WTC11 (cell line): Measurements from ENCODE around the gene PCNX3. TPM values are rescaled to one million over a fixed set of nuclear protein-coding genes. Genes with fewer than 3 reads are reported as not detected.

Source experiments
- ATAC-seq: fragments of 200-7000 bp; cut with Tn5 transposase; 2 replicates; pipeline ENCODE4 v1.10.0; 2021; ENCODE audit warnings: mild to moderate bottlenecking, moderate library complexity
- CTCF ChIA-PET: fragments of 300-600 bp; sonication (Branson Sonifier 250); formaldehyde crosslinking; loops from one replicate; lab custom pipeline; 2021; ENCODE audit warnings: antibody characterized with exemption; lab: Charles Lee
- POLR2A ChIA-PET: fragments of 350-600 bp; sonication (Branson Sonifier 250); formaldehyde crosslinking; loops from one replicate; lab custom pipeline; 2021; ENCODE audit warnings: antibody characterized with exemption; lab: Charles Lee
- DNase-seq: peaks from one replicate; pipeline ENCODE4 v3.0.0; 2021; ENCODE audit warnings: low spot score
- H3K27ac Mint-ChIP-seq: 2 replicates; pipeline ENCODE4 v1.8.0; 2021; ENCODE audit warnings: mixed read lengths
- H3K27me3 Mint-ChIP-seq: 2 replicates; pipeline ENCODE4 v1.8.0; 2021; ENCODE audit warnings: low read depth, mild to moderate bottlenecking, moderate library complexity, mixed read lengths
- H3K36me3 Mint-ChIP-seq: 2 replicates; pipeline ENCODE4 v1.8.0; 2021; ENCODE audit warnings: mixed read lengths
- H3K4me1 Mint-ChIP-seq: 2 replicates; pipeline ENCODE4 v1.8.0; 2022; ENCODE audit warnings: mixed read lengths
- H3K4me3 Mint-ChIP-seq: 2 replicates; pipeline ENCODE4 v1.8.0; 2021; ENCODE audit warnings: mild to moderate bottlenecking, moderate library complexity, mixed read lengths
- H3K9me3 Mint-ChIP-seq: 2 replicates; pipeline ENCODE4 v1.8.0; 2021; ENCODE audit warnings: mixed read lengths
- AR ChIP-seq: fragments of 250-450 bp; sonication (Bioruptor Pico); IDR thresholded peaks from 2 replicates; pipeline ENCODE4 v1.9.0; 2021; ENCODE audit warnings: mild to moderate bottlenecking
- ATF1 ChIP-seq: sonication (generic); formaldehyde crosslinking; IDR thresholded peaks from 2 replicates; pipeline ENCODE4 v1.8.1; 2023; ENCODE audit warnings: mild to moderate bottlenecking, moderate library complexity, missing genetic modification reagents
- ATF2 ChIP-seq: sonication (generic); formaldehyde crosslinking; IDR thresholded peaks from 2 replicates; pipeline ENCODE4 v1.8.1; 2022; ENCODE audit warnings: low read depth, missing genetic modification reagents, borderline replicate concordance
- CTCF ChIP-seq: fragments of 200-600 bp; IDR thresholded peaks from 2 replicates; pipeline ENCODE4 v1.8.0; 2022; ENCODE audit warnings: antibody characterized with exemption
- ESRRA ChIP-seq: sonication (generic); formaldehyde crosslinking; IDR thresholded peaks from 2 replicates; pipeline ENCODE4 v1.8.1; 2022; ENCODE audit warnings: mild to moderate bottlenecking, missing genetic modification reagents, borderline replicate concordance
- FOXP1 ChIP-seq: sonication (generic); formaldehyde crosslinking; IDR thresholded peaks from 2 replicates; pipeline ENCODE4 v1.8.0; 2022; ENCODE audit warnings: missing genetic modification reagents, mild to moderate bottlenecking, moderate library complexity, borderline replicate concordance
- HMGA2 ChIP-seq: fragments of 250-450 bp; sonication (Bioruptor Pico); IDR thresholded peaks from 2 replicates; pipeline ENCODE4 v1.4.0; 2021; ENCODE audit warnings: mild to moderate bottlenecking, moderate library complexity
- NR3C1 ChIP-seq: sonication (generic); formaldehyde crosslinking; conservative IDR thresholded peaks from 2 replicates; pipeline ENCODE4 v1.8.1; 2023; ENCODE audit warnings: low read depth, mild to moderate bottlenecking, missing genetic modification reagents
- PRRX2 ChIP-seq: fragments of 250-450 bp; sonication (Bioruptor Pico); IDR thresholded peaks from 2 replicates; pipeline ENCODE4 v1.8.0; 2021; ENCODE audit warnings: mild to moderate bottlenecking
- RORB ChIP-seq: fragments of 250-450 bp; sonication (Bioruptor Pico); IDR thresholded peaks from 2 replicates; pipeline ENCODE4 v1.9.0; 2021; ENCODE audit warnings: mild to moderate bottlenecking
- STAT6 ChIP-seq: sonication (generic); formaldehyde crosslinking; conservative IDR thresholded peaks from 2 replicates; pipeline ENCODE4 v1.8.1; 2023; ENCODE audit warnings: mild to moderate bottlenecking, low read depth, missing genetic modification reagents, moderate library complexity
- TP53 ChIP-seq: sonication (generic); formaldehyde crosslinking; IDR thresholded peaks from 2 replicates; pipeline ENCODE4 v1.8.1; 2023; ENCODE audit warnings: mild to moderate bottlenecking, missing genetic modification reagents
- ZNF121 ChIP-seq: sonication (generic); formaldehyde crosslinking; IDR thresholded peaks from 2 replicates; pipeline ENCODE4 v1.8.0; 2023; ENCODE audit warnings: missing genetic modification reagents
- ZNF532 ChIP-seq: fragments of 250-450 bp; sonication (Bioruptor Pico); IDR thresholded peaks from 2 replicates; pipeline ENCODE4 v1.9.0; 2021; ENCODE audit warnings: mild to moderate bottlenecking, borderline replicate concordance
- total RNA-seq: library from RNA; stranded (reverse); gene quantifications from 3 replicates; pipeline ENCODE4 v1.2.3, GENCODE V29; 2021

The PCNX3 gene
- total RNA-seq, 1 experiment from 2014 or later, result 51.6 TPM

- H3K4me1 Mint-ChIP-seq, result peaks cover 29% of the 10 kb centered on the region
- no peaks in the 10 kb centered on the region for H3K9me3 Mint-ChIP-seq
- ChIA-PET POLR2A (no interaction called here), CTCF (interaction anchor here (1.1 to 16.2 kb wide), 2 partner anchors 18 to 68 kb away, joined by 3 to 311 read pairs; partner anchors contain the start of gene KCNK7)
- H3K36me3 Mint-ChIP-seq, result peaks cover 6% of the 10 kb centered on the region
- ATAC-seq (no peak), DNase-seq (no peak)
- no peak overlapping the region for H3K27ac Mint-ChIP-seq
- H3K4me3 Mint-ChIP-seq, result no peak overlapping the region
- TF ChIP-seq ATF2, result no peak
- no peak for TF ChIP-seq STAT6 (CRISPR knock-in tag)
- no peak for TF ChIP-seq FOXP1 (CRISPR knock-in tag)
- TF ChIP-seq ESRRA (CRISPR knock-in tag), result no peak
- no peak for TF ChIP-seq RORB
- TF ChIP-seq HMGA2 (CRISPR knock-in tag), result no peak
- no peak for TF ChIP-seq AR (CRISPR knock-in tag)
- no peak for TF ChIP-seq ZNF532 (CRISPR knock-in tag)
- no peak for TF ChIP-seq NR3C1 (CRISPR knock-in tag)
- no peak for TF ChIP-seq CTCF
- no peak for TF ChIP-seq ATF1 (CRISPR knock-in tag)
- no peak for TF ChIP-seq ZNF121 (CRISPR knock-in tag)
- TF ChIP-seq PRRX2 (CRISPR knock-in tag), result no peak
- TF ChIP-seq TP53, result no peak
- no peaks in the 10 kb centered on the region; the same call in 1 of the 2 replicates for H3K27me3 Mint-ChIP-seq
Observed at GRCh38 chr11:65609229-65609628, 6.3 kb upstream of the PCNX3 start.
